VCaP (cell line): Measurements from ENCODE around the gene CRIP1.
A peak's percentile ranks its signal among the peaks of the same experiment; 100 is the strongest.

ENCODE experiments used
- H3K27ac ChIP-seq: fragments of 450-650 bp; 2 replicates; pipeline ENCODE4 v1.5.1; 2017
- CTCF ChIP-seq: fragments of 450-650 bp; conservative IDR thresholded peaks from 2 replicates; pipeline ENCODE4 v1.5.1; 2017; ENCODE audit warnings: mild to moderate bottlenecking, moderate library complexity

The CRIP1 gene

GRCh38 chr14:105537580-105538474 lies 51.1 kb downstream of the CRIP1 start:
- TF ChIP-seq CTCF = peak; percentile 96
- no peak overlapping the region for H3K27ac ChIP-seq
